RWPE2 (cell line): Measurements from ENCODE around the gene CFDP1.
A peak's percentile ranks its signal among the peaks of the same experiment; 100 is the strongest.

Experiments
- ATAC-seq: fragments of 200-7000 bp; cut with Tn5 transposase; 3 replicates; pipeline ENCODE4 v1.9.1; 2021; ENCODE audit warnings: low read depth
- DNase-seq: peaks from one replicate; pipeline ENCODE4 v3.0.0-alpha.2; 2020; ENCODE audit warnings: low spot score
- H3K27ac ChIP-seq: fragments of 450-650 bp; 2 replicates; pipeline ENCODE4 v1.5.1; 2017; ENCODE audit warnings: mild to moderate bottlenecking; ENCODE audit not compliant: poor library complexity, severe bottlenecking
- H3K27me3 ChIP-seq: fragments of 250-450 bp; sonication (Bioruptor Pico); 2 replicates; pipeline ENCODE4 v1.5.1; 2021; ENCODE audit warnings: mild to moderate bottlenecking, moderate library complexity; ENCODE audit not compliant: insufficient read depth, poor library complexity, severe bottlenecking
- H3K36me3 ChIP-seq: fragments of 250-450 bp; sonication (Bioruptor Pico); 2 replicates; pipeline ENCODE4 v1.5.1; 2020; ENCODE audit warnings: low read depth, mild to moderate bottlenecking, moderate library complexity
- H3K4me1 ChIP-seq: fragments of 250-450 bp; sonication (Bioruptor Pico); 2 replicates; pipeline ENCODE4 v1.5.1; 2021; ENCODE audit warnings: mild to moderate bottlenecking, moderate library complexity; ENCODE audit not compliant: insufficient read depth, poor library complexity, severe bottlenecking
- H3K4me3 ChIP-seq: fragments of 250-450 bp; sonication (Bioruptor Pico); 2 replicates; pipeline ENCODE4 v1.5.1; 2021; ENCODE audit warnings: mild to moderate bottlenecking, moderate library complexity; ENCODE audit not compliant: severe bottlenecking
- H3K9me3 ChIP-seq: fragments of 250-450 bp; sonication (Bioruptor Pico); 2 replicates; pipeline ENCODE4 v1.5.1; 2021; ENCODE audit warnings: mild to moderate bottlenecking, moderate library complexity; ENCODE audit not compliant: severe bottlenecking
- TF ChIP-seq, protein P1 (sequence below): fragments of 450-650 bp; IDR thresholded peaks from one replicate; pipeline ENCODE4 v1.5.1; 2017; ENCODE audit warnings: mild to moderate bottlenecking, moderate library complexity; ENCODE audit not compliant: poor library complexity, severe bottlenecking

The CFDP1 gene

DNA sequence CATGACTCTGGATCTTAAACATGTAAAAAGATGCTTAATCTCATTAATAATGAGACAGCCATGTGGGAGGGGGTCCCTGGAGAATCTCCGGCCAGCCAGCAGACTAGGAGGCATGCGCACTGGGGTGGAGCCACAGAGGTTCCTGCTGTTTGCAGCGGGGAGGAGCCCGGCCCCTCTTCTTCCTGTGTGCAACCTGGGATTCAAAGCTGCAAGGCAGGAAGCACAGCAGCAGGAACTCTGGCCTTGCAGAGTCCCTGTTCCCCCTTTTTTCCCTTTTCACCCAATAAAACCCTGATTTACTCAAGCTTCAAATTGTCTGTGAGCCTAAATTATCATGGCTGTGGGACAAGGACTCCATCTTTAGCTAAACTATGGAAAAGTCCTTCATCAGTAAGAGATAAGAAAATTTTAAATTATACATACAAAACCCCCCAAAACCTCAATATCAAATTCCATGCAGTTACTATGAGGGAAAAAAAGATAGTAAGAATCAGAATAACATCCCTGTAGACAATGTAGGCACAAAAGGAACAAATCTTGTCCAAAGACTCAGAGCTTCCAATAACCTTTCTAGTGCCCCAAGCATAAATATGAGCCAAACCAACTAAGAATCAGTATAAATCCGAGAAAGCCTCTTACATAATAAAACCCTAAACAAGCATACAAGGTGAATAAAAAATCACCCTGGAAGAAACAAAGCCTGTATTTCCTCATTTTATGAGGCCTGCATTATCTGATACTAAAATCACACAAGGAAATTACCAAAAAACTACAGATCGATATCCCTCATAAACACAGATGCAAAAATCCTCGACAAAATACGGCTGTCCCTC lies 12.1 kb downstream of the CFDP1 start:
- Histone ChIP-seq H3K27ac (peak overlapping the region; percentile 36), H3K4me3 (no peak overlapping the region), H3K27me3 (no peaks in the 10 kb centered on the region), H3K36me3 (no peaks in the 10 kb centered on the region; the same call in 1 of the 2 replicates), H3K9me3 (no peaks in the 10 kb centered on the region), H3K4me1 (peaks cover 7% of the 10 kb centered on the region)
- ATAC-seq, result peak; percentile 91
- TF ChIP-seq, protein P1, sequence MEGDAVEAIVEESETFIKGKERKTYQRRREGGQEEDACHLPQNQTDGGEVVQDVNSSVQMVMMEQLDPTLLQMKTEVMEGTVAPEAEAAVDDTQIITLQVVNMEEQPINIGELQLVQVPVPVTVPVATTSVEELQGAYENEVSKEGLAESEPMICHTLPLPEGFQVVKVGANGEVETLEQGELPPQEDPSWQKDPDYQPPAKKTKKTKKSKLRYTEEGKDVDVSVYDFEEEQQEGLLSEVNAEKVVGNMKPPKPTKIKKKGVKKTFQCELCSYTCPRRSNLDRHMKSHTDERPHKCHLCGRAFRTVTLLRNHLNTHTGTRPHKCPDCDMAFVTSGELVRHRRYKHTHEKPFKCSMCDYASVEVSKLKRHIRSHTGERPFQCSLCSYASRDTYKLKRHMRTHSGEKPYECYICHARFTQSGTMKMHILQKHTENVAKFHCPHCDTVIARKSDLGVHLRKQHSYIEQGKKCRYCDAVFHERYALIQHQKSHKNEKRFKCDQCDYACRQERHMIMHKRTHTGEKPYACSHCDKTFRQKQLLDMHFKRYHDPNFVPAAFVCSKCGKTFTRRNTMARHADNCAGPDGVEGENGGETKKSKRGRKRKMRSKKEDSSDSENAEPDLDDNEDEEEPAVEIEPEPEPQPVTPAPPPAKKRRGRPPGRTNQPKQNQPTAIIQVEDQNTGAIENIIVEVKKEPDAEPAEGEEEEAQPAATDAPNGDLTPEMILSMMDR, result no peak
- DNase-seq, result peak; percentile 72

DNA sequence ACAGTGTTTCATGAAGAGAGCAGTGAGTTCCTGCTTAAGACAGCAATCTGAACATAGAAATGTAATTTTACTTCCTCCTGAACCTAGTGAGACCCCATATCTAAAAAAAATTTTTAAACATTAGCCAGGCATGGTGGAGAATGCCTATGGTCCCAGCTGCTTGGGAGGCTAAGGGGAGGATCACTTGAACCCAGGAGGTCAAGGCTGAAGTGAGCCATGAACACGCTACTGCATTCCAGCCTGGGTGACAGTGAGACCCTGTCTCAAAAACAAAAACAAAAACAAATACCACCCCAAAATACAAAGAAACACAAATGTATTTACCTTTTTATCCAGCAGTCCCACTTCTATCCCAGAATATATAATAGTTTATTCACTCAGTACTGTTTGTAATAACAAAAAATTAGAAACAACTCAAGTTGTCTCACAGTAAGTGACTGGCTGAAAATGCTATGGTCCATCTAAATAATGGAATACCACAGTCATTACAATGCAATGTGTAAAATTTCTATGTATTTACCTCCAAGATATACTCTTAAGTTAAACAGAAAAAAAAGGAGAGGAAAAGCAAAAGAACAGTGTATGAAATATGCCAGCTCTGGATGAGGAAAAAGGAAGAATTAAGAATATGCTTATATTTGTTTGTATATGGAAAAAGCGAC lies 16.3 kb downstream of the CFDP1 start:
- no peak overlapping the region for H3K4me3 ChIP-seq
- peaks cover 22% of the 10 kb centered on the region for H3K36me3 ChIP-seq
- TF ChIP-seq, protein P1, result no peak
- DNase-seq (no peak), ATAC-seq (no peak)
- H3K27me3 ChIP-seq, result no peaks in the 10 kb centered on the region
- no peak overlapping the region for H3K27ac ChIP-seq
- peaks cover 7% of the 10 kb centered on the region for H3K4me1 ChIP-seq
- no peaks in the 10 kb centered on the region for H3K9me3 ChIP-seq

DNA sequence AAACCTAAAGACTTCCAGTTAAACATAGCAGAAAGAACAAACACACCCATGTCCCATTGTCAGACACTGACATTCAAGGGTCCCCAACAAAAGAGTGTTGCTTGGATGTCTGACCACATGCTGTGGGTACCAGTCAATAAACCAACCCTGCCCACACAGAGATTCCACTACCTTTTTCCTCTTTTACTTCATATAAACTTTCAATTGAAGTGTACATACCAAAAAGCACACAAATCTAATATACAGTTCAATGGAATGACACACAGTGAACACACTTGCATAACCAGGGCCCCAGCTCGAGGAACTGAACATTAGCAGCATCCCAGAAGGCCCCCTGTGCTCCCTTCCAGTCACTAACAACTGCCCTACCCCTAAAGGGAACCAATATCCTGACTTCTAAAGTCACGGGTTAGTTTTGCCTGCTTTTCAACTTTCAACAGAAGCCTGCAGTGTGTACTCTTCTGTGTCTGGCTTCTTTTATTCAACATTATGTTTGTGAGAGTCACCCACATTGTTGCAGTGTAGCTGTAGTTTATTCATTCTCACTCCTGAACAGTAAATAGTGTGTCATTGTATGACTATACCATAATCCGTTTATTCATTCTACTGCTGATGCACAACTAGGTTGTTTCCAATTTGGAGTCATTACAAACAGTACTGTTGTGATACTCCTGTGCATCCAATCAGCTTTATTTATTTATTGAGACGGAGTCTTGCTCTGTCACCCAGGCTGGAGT lies 18.0 kb downstream of the CFDP1 start:
- H3K4me3 ChIP-seq, result no peak overlapping the region
- H3K9me3 ChIP-seq, result no peaks in the 10 kb centered on the region

DNA sequence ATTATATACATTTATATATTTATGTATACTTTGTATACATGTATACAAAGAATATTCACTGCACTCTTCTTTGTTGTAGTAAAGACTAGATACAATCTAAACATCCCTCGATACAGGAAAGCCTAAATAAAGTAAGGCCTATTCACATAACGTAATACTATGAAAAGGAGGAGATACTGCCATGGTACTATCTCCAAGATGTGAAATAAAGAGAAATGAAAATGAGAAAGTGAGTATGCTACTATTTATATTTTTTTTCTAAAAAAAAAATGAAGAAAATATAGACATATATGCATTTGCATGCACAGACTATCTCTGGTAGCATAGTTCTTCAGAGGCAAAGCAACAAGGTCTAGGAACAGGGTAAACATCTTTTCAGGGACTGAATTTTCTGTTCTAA lies 19.4 kb downstream of the CFDP1 start:
- H3K4me1 ChIP-seq, result no peaks in the 10 kb centered on the region
- DNase-seq (no peak), ATAC-seq (no peak)
- H3K4me3 ChIP-seq, result no peak overlapping the region
- no peak overlapping the region for H3K27ac ChIP-seq
- TF ChIP-seq, protein P1, result no peak
- H3K9me3 ChIP-seq, result no peaks in the 10 kb centered on the region
- H3K27me3 ChIP-seq, result no peaks in the 10 kb centered on the region
- H3K36me3 ChIP-seq, result peaks cover 46% of the 10 kb centered on the region

More for the DNA sequence above, 18.0 kb downstream of the CFDP1 start:
- H3K4me1 ChIP-seq, result no peaks in the 10 kb centered on the region
- H3K27ac ChIP-seq, result no peak overlapping the region
- H3K36me3 ChIP-seq, result peaks cover 34% of the 10 kb centered on the region
- DNase-seq (no peak), ATAC-seq (no peak)
- H3K27me3 ChIP-seq, result no peaks in the 10 kb centered on the region
- TF ChIP-seq, protein P1, result no peak
